Endothelial cell (in vitro differentiated cells): ENCODE data around the gene MBOAT2. TPM values are rescaled to one million over a fixed set of nuclear protein-coding genes. Genes with fewer than 3 reads are reported as not detected.

ENCODE experiments used
- DNase-seq: peaks from one replicate; pipeline ENCODE4 v3.0.0; 2021; ENCODE audit warnings: low spot score
- H3K27ac Mint-ChIP-seq: one replicate; pipeline ENCODE4 v1.8.0; 2021; ENCODE audit warnings: mixed read lengths, inconsistent platforms; ENCODE audit not compliant: unreplicated experiment
- H3K27me3 Mint-ChIP-seq: one replicate; pipeline ENCODE4 v1.8.0; 2021; ENCODE audit warnings: mild to moderate bottlenecking, moderate library complexity, mixed read lengths, inconsistent platforms; ENCODE audit not compliant: unreplicated experiment
- H3K36me3 Mint-ChIP-seq: one replicate; pipeline ENCODE4 v1.8.0; 2021; ENCODE audit warnings: mild to moderate bottlenecking, low read depth, mixed read lengths, inconsistent platforms; ENCODE audit not compliant: unreplicated experiment
- H3K4me1 Mint-ChIP-seq: one replicate; pipeline ENCODE4 v1.8.0; 2021; ENCODE audit warnings: mild to moderate bottlenecking, mixed read lengths, inconsistent platforms; ENCODE audit not compliant: unreplicated experiment
- H3K4me3 Mint-ChIP-seq: one replicate; pipeline ENCODE4 v1.8.0; 2021; ENCODE audit warnings: mild to moderate bottlenecking, mixed read lengths, inconsistent platforms; ENCODE audit not compliant: unreplicated experiment
- H3K9me3 Mint-ChIP-seq: one replicate; pipeline ENCODE4 v1.8.0; 2021; ENCODE audit warnings: mixed read lengths, inconsistent platforms; ENCODE audit not compliant: unreplicated experiment
- CTCF ChIP-seq: fragments of 200-600 bp; sonication (generic); IDR thresholded peaks from one replicate; pipeline ENCODE4 v1.5.0; 2021; ENCODE audit warnings: antibody characterized with exemption; ENCODE audit not compliant: unreplicated experiment
- total RNA-seq: library from RNA; stranded (reverse); fragmentation: NEBNext Ultra II Directional; extraction: Animal tissue kit (Norgen Biotek cat#: 25700); gene quantifications from one replicate; pipeline ENCODE4 v1.2.1, GENCODE V29; 2021; ENCODE audit not compliant: unreplicated experiment

The MBOAT2 gene
- total RNA-seq, 1 donor from 2014 or later = 71.6 TPM

GRCh38 chr2:8993902-8994278 is 9.6 kb downstream of the MBOAT2 start:
- Mint-ChIP-seq H3K27me3 (no peaks in the 10 kb centered on the region), H3K4me3 (no peak overlapping the region), H3K36me3 (no peaks in the 10 kb centered on the region), H3K4me1 (peaks cover 37% of the 10 kb centered on the region), H3K9me3 (no peaks in the 10 kb centered on the region), H3K27ac (no peak overlapping the region)
- DNase-seq = no peak
- TF ChIP-seq CTCF = no peak

DNA sequence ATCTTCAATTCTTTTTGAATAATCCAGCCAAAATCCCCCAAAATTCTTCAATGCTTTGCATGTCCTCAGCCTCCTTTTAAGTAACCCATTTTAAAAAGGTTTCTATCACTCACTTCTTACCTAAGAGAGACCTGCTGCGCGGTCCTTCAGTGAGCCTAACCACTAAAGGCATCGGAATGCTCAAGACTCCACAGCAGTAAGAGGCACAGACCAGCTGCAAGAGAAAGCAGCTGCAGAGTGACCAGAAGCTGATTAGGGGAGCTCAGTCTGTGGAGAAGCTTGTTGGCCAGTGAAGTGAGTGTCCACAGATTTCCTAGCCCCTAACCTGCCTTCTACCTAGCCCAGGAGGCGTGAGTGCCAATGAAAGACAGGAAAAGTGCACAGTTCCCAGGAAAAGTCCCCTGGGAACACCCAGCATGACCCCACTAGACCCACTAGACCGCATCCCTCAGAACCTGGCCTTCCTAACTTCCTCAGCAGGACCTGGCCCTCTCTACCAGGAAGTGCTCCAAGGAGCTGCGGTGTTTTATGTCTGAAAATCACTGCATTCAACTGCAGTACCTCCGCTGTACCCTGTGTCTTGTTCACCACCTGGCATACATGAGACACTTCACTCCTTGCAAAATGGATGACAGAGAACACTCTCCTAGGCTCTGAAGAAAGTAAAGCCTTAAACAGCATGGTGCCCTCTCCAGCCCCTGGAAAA is 10.1 kb downstream of the MBOAT2 start:
- H3K9me3 Mint-ChIP-seq = no peaks in the 10 kb centered on the region
- no peak overlapping the region for H3K27ac Mint-ChIP-seq
- no peak overlapping the region for H3K4me3 Mint-ChIP-seq
- TF ChIP-seq CTCF = no peak
- DNase-seq = no peak
- H3K36me3 Mint-ChIP-seq = no peaks in the 10 kb centered on the region
- H3K27me3 Mint-ChIP-seq = no peaks in the 10 kb centered on the region
- peaks cover 32% of the 10 kb centered on the region for H3K4me1 Mint-ChIP-seq

- no peaks in the 10 kb centered on the region for H3K9me3 Mint-ChIP-seq
- H3K27me3 Mint-ChIP-seq = no peaks in the 10 kb centered on the region
- H3K4me3 Mint-ChIP-seq = no peak overlapping the region
- H3K27ac Mint-ChIP-seq = no peak overlapping the region
- TF ChIP-seq CTCF = no peak
- no peak for DNase-seq
- H3K36me3 Mint-ChIP-seq = no peaks in the 10 kb centered on the region
- H3K4me1 Mint-ChIP-seq = peaks cover 27% of the 10 kb centered on the region
Measured at GRCh38 chr2:8992643-8993042, 10.8 kb downstream of the MBOAT2 start.

DNA sequence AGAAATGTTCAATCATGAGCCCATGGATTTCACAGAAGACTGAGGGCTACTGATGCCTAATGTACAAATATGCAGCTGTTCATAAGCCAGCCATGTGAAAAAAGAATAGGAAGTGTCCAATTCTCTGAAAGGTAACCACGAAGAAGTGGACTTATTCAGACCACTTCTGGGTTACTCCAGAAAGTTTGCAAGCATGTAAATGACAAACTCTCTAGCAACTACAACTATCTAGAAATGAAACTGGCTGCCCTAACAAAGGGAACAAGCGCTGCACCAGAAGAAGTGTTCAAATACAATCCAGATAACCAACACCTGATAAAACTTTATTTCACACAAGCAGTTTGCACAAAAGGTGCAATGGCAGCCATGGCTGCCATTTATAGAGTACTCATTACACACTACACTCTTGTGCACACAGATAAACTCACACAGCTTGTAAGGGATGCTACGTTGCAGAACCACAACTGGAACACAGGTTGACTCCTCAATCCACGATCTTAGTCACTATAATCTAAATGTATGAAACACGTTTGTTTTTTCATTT is 13.9 kb downstream of the MBOAT2 start:
- no peak for DNase-seq
- Mint-ChIP-seq H3K9me3 (no peaks in the 10 kb centered on the region), H3K27me3 (no peaks in the 10 kb centered on the region), H3K4me1 (peaks cover 33% of the 10 kb centered on the region), H3K4me3 (no peak overlapping the region), H3K27ac (no peak overlapping the region), H3K36me3 (no peaks in the 10 kb centered on the region)
- TF ChIP-seq CTCF = no peak

DNA sequence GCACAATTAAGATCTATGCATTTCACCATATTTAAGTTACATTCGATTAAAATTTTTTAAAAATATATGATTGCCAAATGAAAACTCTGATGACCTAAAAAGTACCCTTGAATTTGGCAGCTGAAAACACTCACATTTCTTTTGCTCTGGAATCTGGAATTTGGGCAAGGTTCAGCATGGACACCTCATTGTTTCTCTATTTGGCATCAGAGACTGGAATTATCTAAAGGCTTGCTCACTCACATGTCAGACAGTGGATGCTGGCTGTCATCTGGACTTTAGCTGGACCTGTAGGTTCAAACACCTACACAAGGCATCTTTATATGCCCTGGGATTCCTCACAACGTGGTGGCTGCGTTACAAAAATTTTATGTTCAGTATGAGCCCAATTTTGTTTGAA is 16.1 kb downstream of the MBOAT2 start:
- Mint-ChIP-seq H3K9me3 (no peaks in the 10 kb centered on the region), H3K4me1 (peaks cover 27% of the 10 kb centered on the region), H3K4me3 (no peak overlapping the region), H3K36me3 (no peaks in the 10 kb centered on the region), H3K27me3 (no peaks in the 10 kb centered on the region), H3K27ac (no peak overlapping the region)
- no peak for TF ChIP-seq CTCF
- no peak for DNase-seq
